ENCODE results near the gene PLSCR3. TPM values are rescaled to one million over a fixed set of nuclear protein-coding genes. Genes with fewer than 3 reads are reported as not detected.

Gene PLSCR3
- total and polyA plus RNA-seq, 2 experiments from 2014 or later: 30.0 to 34.3 TPM

DNA sequence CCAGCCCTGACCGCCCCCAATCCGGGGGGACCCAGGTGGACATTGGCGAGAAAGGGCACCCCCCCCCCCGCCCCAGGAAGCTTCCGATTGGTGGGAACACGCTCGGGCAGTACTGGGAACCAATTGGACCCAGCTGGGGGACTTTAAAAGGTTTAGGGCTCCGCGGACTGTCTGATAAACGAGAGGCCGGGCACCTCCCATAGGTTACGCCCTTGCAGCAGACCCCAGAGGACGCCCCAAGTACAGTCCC is 9.3 kb upstream of the PLSCR3 start:
- peak overlapping the region; percentile 78; the same call in 1 of the 2 replicates for H3K27ac ChIP-seq (ENCODE audit: low read depth)

More for the DNA sequence above, 9.3 kb upstream of the PLSCR3 start:
- peaks cover 24% of the 10 kb centered on the region for H3K4me1 ChIP-seq (ENCODE audit: insufficient read depth)
- peaks cover 14% of the 10 kb centered on the region for H3K79me2 ChIP-seq (replicated peaks; ENCODE audit: insufficient read depth)
- no peaks in the 10 kb centered on the region for H3K9me2 ChIP-seq (ENCODE audit: insufficient read depth)
- peaks cover 24% of the 10 kb centered on the region for H3K4me1 Mint-ChIP-seq
- H3K27me3 Mint-ChIP-seq (ENCODE audit: insufficient read depth, low read depth, poor library complexity): peaks cover 11% of the 10 kb centered on the region
- peak overlapping the region; percentile 87 for H3K4me3 Mint-ChIP-seq
- H3K27me3 ChIP-seq (ENCODE audit: insufficient read depth): no peaks in the 10 kb centered on the region
- peaks cover 8% of the 10 kb centered on the region; the same call in 2 of the 3 replicates for H3K36me3 Mint-ChIP-seq (ENCODE audit: low read depth)
- H3F3A ChIP-seq (replicated peaks; ENCODE audit: low read depth): peaks cover 27% of the 10 kb centered on the region
- TF ChIP-seq CREB1 (CRISPR knock-in tag; IDR thresholded peaks at IDR 0.05; ENCODE audit: low read depth): no peak
- TF ChIP-seq, protein P1, sequence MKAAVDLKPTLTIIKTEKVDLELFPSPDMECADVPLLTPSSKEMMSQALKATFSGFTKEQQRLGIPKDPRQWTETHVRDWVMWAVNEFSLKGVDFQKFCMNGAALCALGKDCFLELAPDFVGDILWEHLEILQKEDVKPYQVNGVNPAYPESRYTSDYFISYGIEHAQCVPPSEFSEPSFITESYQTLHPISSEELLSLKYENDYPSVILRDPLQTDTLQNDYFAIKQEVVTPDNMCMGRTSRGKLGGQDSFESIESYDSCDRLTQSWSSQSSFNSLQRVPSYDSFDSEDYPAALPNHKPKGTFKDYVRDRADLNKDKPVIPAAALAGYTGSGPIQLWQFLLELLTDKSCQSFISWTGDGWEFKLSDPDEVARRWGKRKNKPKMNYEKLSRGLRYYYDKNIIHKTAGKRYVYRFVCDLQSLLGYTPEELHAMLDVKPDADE (IDR thresholded peaks at IDR 0.05): no peak
- no peak for TF ChIP-seq REST (IDR thresholded peaks at IDR 0.05; ENCODE audit: unreplicated experiment)
- no peak for TF ChIP-seq EZH2 (IDR thresholded peaks at IDR 0.05; ENCODE audit: low read depth, unreplicated experiment)
- no peak for TF ChIP-seq JUNB (IDR thresholded peaks at IDR 0.05; ENCODE audit: unreplicated experiment)
- TF ChIP-seq NANOG (IDR thresholded peaks at IDR 0.05; ENCODE audit: borderline replicate concordance): no peak
- no peak for TF ChIP-seq EZH2phosphoT487 (IDR thresholded peaks at IDR 0.05; ENCODE audit: unreplicated experiment)
- TF ChIP-seq ZNF114 (CRISPR knock-in tag; IDR thresholded peaks at IDR 0.05): no peak
- TF ChIP-seq ZNF331 (CRISPR knock-in tag; IDR thresholded peaks at IDR 0.05; ENCODE audit: low read depth): no peak
- no peak for TF ChIP-seq STAT1 (IDR thresholded peaks at IDR 0.05; ENCODE audit: unreplicated experiment)
- no peak for TF ChIP-seq ZNF462 (CRISPR knock-in tag; IDR thresholded peaks at IDR 0.05)
- no peak for TF ChIP-seq POLR2AphosphoS5 (IDR thresholded peaks at IDR 0.05; ENCODE audit: low read depth)
- H3K9me3 Mint-ChIP-seq: no peaks in the 10 kb centered on the region
- H2AFZ ChIP-seq: no peak overlapping the region
- H4K20me1 ChIP-seq (replicated peaks; ENCODE audit: insufficient read depth): peaks cover 12% of the 10 kb centered on the region
- DNase-seq (ENCODE audit: low spot score) (no peak), ATAC-seq (peak; percentile 20)
- H3K4me2 ChIP-seq: peak overlapping the region; percentile 73
- peak overlapping the region; percentile 91 for H3K27ac Mint-ChIP-seq
- H3K36me3 ChIP-seq (ENCODE audit: insufficient read depth): peaks cover 3% of the 10 kb centered on the region; the same call in 1 of the 2 replicates
- peak overlapping the region; percentile 68 for H3K4me3 ChIP-seq

Data from GM23338 (cell line).